GM06990 (cell line): ENCODE measurements around the gene LRRC3.
"Not testable (repeated sequence)": the region's sequence is repeated elsewhere in the genome, so short reads cannot be mapped to it uniquely, and the experiment has no call there.

Source experiments
- DNase-seq: peaks from one replicate; pipeline ENCODE4 v3.0.0-alpha.2; 2011; ENCODE audit not compliant: insufficient read length; ENCODE audit errors: extremely low read depth
- H3K27me3 ChIP-seq: replicated peaks from 2 replicates; pipeline ENCODE4 v1.6.0; 2011; ENCODE audit warnings: low read length; ENCODE audit not compliant: control insufficient read depth, insufficient read depth
- H3K36me3 ChIP-seq: 2 replicates; pipeline ENCODE4 v1.5.1; 2011; ENCODE audit warnings: low read length; ENCODE audit not compliant: control insufficient read depth, insufficient read depth
- H3K4me3 ChIP-seq: replicated peaks from 2 replicates; pipeline ENCODE4 v1.5.1; 2011; ENCODE audit warnings: low read depth, mild to moderate bottlenecking, control low read depth, low read length
- CTCF ChIP-seq: IDR thresholded peaks from 2 replicates; pipeline ENCODE4 v1.5.1; 2011; ENCODE audit warnings: low read length, control low read depth, mild to moderate bottlenecking, inconsistent platforms; ENCODE audit not compliant: insufficient read depth, poor library complexity, severe bottlenecking

The LRRC3 gene

GRCh38 chr21:44413566-44414290 is 41.6 kb upstream of the LRRC3 start:
- TF ChIP-seq CTCF = no peak
- Histone ChIP-seq H3K36me3 (no peaks in the 10 kb centered on the region), H3K27me3 (no peaks in the 10 kb centered on the region), H3K4me3 (no peak overlapping the region)
- no peak for DNase-seq

GRCh38 chr21:44414291-44415072 is 40.8 kb upstream of the LRRC3 start:
- no peaks in the 10 kb centered on the region for H3K36me3 ChIP-seq
- no peak for TF ChIP-seq CTCF
- DNase-seq = no peak
- no peak overlapping the region for H3K4me3 ChIP-seq
- no peaks in the 10 kb centered on the region for H3K27me3 ChIP-seq

- no peak for TF ChIP-seq CTCF
- no peak for DNase-seq
- Histone ChIP-seq H3K36me3 (no peaks in the 10 kb centered on the region), H3K27me3 (no peaks in the 10 kb centered on the region), H3K4me3 (no peak overlapping the region)
Observed at GRCh38 chr21:44415073-44416025, 40.0 kb upstream of the LRRC3 start.

- no peak overlapping the region for H3K4me3 ChIP-seq
- no peak for TF ChIP-seq CTCF
- no peaks in the 10 kb centered on the region for H3K36me3 ChIP-seq
- no peaks in the 10 kb centered on the region for H3K27me3 ChIP-seq
- no peak for DNase-seq
Observed at GRCh38 chr21:44416193-44416592, 39.1 kb upstream of the LRRC3 start.

- H3K27me3 ChIP-seq, H3K36me3 ChIP-seq, DNase-seq, H3K4me3 ChIP-seq: not testable (repeated sequence)
Observed at GRCh38 chr21:44417621-44418107, 37.6 kb upstream of the LRRC3 start.
